CD4-positive, alpha-beta T cell treated with Interleukin-6 at 100 ng/mL for 8 hours (primary cell): ENCODE results near the gene BCKDHB.
"Not testable (repeated sequence)": the region's sequence is repeated elsewhere in the genome, so short reads cannot be mapped to it uniquely, and the experiment has no call there.

Source experiments
- DNase-seq: peaks from one replicate; pipeline ENCODE4 v3.0.0-alpha.2; 2020; ENCODE audit warnings: mixed read lengths, low spot score

BCKDHB gene

GRCh38 chr6:80106418-80107235, at the start of gene BCKDHB:
BCKDHB (plus strand) TSS chr6:80106671; CDS start chr6:80106694, 23 bp downstream.
- DNase-seq, result peak; percentile 98

DNA sequence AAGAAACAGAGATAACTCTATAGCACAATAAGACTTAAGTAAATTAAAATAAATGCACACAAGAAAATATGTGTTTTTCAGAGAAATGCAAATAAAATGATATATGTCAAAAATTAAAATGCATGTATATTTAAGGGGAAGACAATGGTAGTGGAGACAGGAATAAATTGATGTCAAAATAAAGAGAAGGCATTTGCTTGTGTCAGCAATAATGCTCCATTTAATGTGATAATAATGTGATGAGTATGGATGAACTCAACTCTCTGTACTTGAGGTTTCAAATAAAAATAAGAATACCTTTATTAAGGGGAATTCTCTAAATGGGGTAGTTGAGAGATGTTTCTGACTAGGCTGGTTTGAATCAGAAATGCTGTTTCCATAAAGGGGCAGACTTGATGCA, 45.7 kb upstream of the BCKDHB start:
- DNase-seq, result no peak

GRCh38 chr6:80068146-80068545, 38.3 kb upstream of the BCKDHB start:
- DNase-seq, result not testable (repeated sequence)

- DNase-seq, result not testable (repeated sequence)
These were observed 36.0 kb upstream of the BCKDHB start for GRCh38 chr6:80070431-80070830.

DNA sequence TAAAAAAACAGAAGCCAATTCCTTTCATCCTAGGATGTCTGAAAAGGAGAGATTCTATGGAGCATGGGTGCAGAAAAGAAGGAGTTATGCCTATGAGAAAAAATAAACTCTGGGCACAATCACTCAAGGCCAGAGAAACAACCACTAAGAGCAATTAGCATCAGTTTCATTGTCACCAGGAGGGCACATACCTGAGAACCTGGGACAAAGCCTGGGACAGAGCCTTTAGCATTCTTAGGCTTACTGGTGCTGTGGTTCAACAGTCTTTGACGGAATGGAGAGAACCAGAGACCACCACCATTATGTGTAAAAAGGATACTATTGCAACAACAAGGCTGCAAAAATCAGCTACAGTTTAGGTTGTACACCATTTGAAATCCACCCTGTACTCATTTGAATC, 29.4 kb upstream of the BCKDHB start:
- no peak for DNase-seq

DNA sequence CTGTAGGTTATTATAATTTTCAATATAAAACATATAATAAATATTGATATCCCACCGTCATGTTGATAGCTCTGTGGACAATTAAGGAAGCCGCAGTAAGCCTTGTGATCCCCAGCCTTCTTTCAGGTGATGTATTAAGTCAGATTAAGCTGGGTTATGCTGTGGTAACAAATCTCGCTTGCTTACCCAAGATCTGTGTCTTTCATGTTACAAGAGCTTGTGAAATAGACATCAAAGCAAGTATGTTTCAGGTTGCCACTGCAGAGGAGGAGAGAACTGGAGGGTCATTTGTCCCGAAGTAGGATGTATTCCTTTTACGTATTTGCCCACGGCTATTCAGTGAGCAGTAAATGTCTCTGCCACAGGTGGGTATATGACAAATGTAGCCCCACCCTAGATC, 17.8 kb upstream of the BCKDHB start:
- DNase-seq, result no peak

DNA sequence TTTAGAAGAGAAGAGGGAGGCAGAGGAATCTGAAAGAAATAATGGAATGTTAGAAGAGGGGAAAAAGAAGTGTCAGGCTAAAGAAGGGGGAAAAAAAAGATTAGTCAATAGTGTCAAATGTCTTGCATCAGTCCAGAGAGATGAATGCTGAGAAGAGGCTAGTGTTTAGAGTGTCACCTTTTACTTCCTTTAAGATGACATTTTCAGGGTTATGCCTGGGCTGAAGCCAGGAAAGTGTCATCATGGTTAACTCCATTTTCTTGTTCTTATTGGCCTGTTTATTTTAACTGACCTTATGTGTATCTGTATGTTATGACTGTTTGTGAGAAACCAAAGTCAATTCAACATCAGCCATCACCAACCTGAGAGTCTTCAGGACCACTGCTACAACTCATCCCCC, 15.0 kb upstream of the BCKDHB start:
- no peak for DNase-seq

DNA sequence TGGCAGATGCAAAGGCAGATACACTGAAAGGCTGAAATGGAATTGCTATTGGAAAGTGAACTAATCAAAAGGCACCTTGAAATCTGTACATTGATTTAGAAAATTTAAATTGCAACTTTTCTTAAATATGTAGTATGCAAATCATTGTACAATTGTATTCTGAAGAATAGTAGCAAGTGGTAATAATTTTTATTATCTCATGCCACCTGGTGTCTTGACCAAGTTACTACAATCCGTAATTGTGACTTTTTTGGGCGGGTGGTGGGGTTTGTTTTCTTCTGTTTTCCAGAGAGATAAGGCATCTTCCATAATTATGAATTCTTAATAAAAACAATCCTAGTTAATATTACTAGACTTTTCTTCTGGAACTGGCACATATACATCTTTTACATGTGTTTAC, 12.5 kb upstream of the BCKDHB start:
- peak; percentile 21 for DNase-seq

DNA sequence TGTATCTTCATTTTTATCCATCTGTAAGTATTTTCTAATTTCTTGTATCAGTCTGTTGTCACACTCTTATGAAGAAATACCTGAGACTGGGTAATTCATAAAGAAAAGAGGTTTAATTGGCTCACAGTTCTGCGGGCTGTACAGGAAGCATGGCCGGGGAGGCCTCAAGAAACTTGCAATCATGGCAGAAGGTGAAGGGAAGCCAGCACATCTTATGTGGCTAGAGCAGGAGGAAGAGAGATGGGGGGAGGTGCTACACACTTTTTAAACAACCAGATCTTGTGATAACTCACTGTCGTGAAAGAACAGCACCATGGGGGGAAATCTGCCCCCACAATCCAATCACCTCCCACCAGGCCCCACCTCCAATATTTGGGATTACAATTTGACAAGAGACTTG, 10.9 kb upstream of the BCKDHB start:
- DNase-seq, result no peak

DNA sequence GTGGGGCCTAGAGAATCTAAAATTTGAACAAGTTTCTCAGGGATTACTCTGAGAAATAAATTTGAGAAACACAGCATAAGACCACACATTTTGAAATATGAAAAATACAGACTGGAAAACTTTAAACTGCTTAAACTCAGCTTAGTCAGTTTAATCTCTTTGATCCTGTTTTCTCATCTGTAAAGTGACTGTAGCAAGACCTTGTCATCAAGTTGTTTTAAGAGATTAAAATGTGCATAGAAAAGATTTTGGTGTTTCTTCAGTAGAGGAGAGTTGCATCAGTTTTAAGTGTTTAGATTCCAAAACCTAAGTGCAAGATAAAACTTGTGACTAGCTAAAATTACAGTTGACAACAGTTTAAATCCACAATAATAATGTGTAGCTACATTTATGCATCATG, 8.1 kb upstream of the BCKDHB start:
- no peak for DNase-seq

- no peak for DNase-seq
These were observed 2.0 kb upstream of the BCKDHB start for GRCh38 chr6:80104520-80104919.

- DNase-seq, result no peak
These were observed 476 bp upstream of the BCKDHB start for GRCh38 chr6:80105972-80106417.

GRCh38 chr6:80122576-80122975, 16.1 kb downstream of the BCKDHB start:
- DNase-seq, result not testable (repeated sequence)

- DNase-seq, result no peak
These were observed 20.3 kb downstream of the BCKDHB start for GRCh38 chr6:80126657-80127345.

GRCh38 chr6:80129485-80129884, 23.0 kb downstream of the BCKDHB start:
- DNase-seq, result no peak

- DNase-seq, result peak; percentile 5
These were observed 26.5 kb downstream of the BCKDHB start for GRCh38 chr6:80133020-80133419.

- DNase-seq, result no peak
These were observed 27.6 kb downstream of the BCKDHB start for GRCh38 chr6:80134065-80134464.

DNA sequence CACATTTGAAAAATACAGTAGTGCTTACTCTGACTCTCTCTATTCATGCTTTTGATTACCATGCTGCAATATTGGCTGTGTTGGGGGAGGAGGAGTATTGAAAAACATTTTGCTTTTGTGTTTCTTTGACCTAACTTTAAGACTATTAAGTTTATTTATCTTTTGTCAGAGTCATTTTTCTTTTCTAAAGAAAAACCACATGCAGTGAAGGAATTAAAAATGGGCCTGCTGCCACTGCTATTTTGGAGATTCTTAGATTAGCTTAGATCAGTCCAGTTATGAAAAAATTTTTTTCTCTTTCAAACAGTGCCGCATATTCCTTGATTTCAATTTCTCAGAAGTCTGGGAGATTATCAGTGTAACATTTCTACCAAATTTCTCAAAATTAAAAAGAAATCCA, 36.1 kb downstream of the BCKDHB start:
- no peak for DNase-seq

DNA sequence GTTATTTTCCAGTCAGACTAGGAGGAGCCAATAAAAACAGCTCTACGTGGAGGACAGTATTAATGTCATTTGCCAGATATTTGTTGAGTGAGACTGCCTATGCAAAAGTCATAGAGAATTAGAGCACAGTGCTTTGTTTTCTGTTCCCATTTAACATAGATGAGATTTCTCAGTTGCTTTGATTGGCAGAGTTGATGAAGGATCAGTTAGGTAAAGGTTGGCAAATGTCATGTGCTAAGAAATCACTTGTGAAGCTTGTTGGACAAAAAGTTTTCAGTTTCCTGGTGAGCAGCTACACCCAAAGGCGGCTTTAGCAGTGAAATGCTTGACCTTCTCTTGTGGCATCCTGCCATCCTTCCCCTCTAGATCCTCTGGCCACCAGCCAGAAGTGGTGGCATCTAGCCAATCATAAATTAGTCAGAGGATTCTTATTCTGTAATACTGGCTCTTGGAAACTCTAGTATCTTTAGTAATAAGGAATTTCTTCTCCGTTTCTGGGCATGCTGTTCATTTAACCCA, 37.0 kb downstream of the BCKDHB start:
- DNase-seq, result no peak

DNA sequence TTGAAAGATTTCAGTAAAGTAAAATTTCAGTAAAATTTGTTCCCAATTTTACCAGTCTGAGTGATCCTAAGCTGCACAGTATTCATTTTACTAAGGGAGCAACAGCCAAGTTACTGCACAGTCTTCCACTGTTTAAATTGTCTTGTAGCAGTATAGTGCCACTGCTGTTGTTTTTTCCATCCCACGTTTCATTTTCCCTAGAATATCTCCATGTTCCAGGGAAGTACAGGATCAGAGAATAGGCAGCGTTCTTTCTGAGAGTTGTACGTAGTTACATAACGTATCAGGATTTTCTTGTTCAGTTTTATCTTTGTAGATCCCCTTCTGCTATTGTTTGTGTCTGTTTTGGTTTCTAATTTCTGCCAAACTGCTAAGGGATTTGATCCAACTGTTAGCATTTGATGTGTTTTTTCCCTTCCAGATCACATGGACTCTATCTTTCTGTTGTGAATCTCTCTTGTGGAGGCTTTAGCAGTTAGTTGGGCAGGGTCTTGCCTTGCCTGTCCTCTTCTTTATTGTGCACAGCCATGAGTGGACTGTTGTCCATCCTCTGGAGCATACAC, 38.4 kb downstream of the BCKDHB start:
- no peak for DNase-seq

DNA sequence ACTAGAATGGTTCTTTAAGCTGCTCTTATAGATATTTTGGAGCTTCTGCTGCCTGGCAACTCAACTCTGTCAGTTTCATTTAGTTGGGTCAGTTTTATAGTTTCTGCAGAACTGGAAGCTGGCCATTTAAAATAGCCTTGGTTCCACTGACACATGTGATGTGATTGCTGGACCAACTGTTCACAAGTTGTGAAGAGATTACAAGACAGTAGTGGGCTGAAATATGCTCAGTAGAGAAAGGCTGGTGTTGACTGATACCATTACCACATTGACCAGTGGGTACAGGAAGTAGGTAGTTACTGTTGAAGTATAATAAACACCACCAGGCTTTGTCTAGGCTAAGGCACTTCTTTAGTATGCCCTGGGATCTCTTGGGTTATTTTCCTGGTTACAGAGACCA, 39.0 kb downstream of the BCKDHB start:
- no peak for DNase-seq

GRCh38 chr6:80145921-80146320, 39.5 kb downstream of the BCKDHB start:
- DNase-seq, result no peak

DNA sequence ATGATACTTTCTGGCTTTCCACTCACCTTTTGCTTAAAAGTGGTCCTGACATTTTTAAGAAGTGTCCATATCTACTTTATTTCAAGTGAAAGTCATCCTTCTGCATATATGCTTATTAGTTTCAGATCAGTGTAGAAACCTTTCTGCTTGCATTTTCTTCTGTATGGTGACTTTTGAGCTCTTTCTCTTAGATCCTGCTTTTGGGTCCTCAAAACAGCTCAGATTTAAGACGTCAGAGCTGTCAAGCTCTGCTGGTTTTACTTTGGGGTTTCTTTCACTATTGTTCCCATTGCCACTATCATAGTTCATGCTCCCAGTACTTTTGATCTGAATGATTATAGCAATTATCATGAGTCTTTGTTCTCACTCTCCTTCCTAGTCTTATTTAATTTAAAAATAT, 41.7 kb downstream of the BCKDHB start:
- no peak for DNase-seq
